NCI-H748 (cell line): ENCODE results near the gene AOC2.
"Not testable (repeated sequence)": the region's sequence is repeated elsewhere in the genome, so short reads cannot be mapped to it uniquely, and the experiment has no call there.

Source experiments
- DNase-seq: peaks from one replicate; lab custom pipeline; 2025; ENCODE audit not compliant: unreplicated experiment; lab: John Stamatoyannopoulos, UW

The AOC2 gene

GRCh38 chr17:42832213-42832933 is 12.0 kb upstream of the AOC2 start:
- peak; percentile 57 for DNase-seq

GRCh38 chr17:42832934-42833766 is 11.2 kb upstream of the AOC2 start, which contains the start of gene PSME3:
PSME3 (plus strand) TSS chr17:42833397; CDS start chr17:42833632, 235 bp downstream.
- DNase-seq: peak; percentile 91

- no peak for DNase-seq
Observed at GRCh38 chr17:42833767-42834422, 10.5 kb upstream of the AOC2 start.

- no peak for DNase-seq
Observed at GRCh38 chr17:42835732-42836131, 8.6 kb upstream of the AOC2 start.

- no peak for DNase-seq
Observed at GRCh38 chr17:42841975-42842685, 2.2 kb upstream of the AOC2 start.

DNA sequence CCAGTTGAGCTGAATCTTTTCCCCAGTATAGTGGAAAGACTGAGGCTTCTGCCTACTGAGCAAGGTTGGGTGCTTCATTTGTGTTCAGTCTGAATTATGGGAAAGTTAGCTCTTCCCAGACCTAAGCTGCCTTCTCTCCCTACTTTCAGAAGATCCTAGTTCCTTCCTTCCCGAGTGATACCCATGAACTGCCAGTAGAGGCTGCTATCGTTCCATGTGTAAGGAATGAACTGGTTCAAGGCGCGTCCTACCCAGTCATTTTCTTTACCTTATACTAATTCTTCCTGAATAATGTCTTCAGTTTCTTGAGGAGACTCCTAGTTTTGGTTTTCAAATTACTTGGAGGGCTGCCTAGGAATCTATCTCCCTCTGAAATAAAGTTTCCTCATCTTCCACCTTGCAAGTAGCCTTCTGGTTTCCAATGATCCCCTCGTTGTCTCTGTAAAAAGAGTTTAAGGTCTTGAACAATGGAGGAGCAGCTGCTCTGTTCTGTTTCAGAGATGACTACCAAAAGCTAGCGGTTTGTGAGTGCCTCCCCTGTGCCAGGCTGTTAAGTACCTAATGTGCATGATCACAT is 934 bp upstream of the AOC2 start:
- DNase-seq: peak; percentile 63

- DNase-seq: no peak
Observed at GRCh38 chr17:42844761-42845555, 578 bp downstream of the AOC2 start.

DNA sequence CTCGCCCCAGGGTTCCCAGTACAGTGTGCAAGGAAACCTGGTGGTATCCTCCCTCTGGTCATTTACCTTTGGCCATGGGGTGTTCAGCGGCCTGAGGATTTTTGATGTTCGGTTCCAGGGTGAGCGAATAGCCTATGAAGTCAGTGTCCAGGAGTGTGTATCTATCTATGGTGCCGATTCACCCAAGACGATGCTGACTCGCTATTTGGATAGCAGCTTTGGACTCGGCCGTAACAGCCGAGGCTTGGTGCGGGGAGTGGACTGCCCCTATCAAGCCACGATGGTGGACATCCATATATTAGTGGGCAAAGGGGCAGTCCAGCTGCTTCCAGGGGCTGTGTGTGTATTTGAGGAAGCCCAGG is 1.2 kb downstream of the AOC2 start:
- no peak for DNase-seq

- no peak for DNase-seq
Observed at GRCh38 chr17:42845918-42846593, 1.7 kb downstream of the AOC2 start.

GRCh38 chr17:42846594-42847280 is 2.4 kb downstream of the AOC2 start:
- DNase-seq: no peak

DNA sequence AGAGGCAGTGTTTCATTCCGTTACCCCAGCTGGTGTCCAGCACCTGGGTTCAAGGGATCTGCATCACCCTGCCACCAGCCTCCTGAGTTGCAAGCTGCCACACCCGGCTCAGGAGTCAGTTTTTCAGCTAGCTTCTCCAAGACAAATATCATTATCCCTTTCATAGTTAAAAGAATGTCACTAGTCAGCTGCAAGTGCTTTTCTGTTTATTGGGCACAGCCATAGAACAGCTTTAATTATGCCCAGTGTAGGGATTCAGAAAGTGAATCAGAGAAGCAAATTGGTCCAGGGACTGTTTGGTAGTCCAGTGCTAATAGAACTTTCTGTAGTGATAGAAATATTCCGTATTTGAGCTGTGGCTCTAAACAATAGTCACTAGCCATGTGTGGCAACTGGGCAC is 3.7 kb downstream of the AOC2 start:
- DNase-seq: peak; percentile 37

DNA sequence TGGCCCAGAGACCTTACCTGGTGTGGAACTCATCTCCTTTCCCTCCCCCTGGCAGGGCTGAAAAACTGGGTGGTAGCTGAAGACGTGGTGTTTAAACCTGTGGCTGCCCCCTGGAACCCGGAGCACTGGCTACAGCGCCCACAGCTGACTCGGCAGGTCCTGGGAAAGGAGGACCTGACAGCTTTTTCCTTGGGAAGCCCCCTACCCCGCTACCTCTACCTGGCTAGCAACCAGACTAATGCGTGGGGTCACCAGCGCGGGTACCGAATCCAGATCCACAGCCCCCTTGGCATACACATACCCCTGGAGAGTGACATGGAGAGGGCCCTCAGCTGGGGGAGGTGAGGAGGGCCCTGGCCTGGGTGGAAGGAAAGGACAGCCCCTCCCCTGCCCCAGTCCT is 4.7 kb downstream of the AOC2 start:
- no peak for DNase-seq

- no peak for DNase-seq
Observed at GRCh38 chr17:42849451-42850181, 5.2 kb downstream of the AOC2 start.

- no peak for DNase-seq
Observed at GRCh38 chr17:42850954-42851353, 6.6 kb downstream of the AOC2 start, which contains the start of gene AOC3. AOC3 (plus strand) TSS chr17:42851199; CDS start chr17:42851344, 145 bp downstream.

- DNase-seq: not testable (repeated sequence)
Observed at GRCh38 chr17:42851371-42852240, 7.2 kb downstream of the AOC2 start.

GRCh38 chr17:42852351-42852750 is 8.0 kb downstream of the AOC2 start:
- no peak for DNase-seq

DNA sequence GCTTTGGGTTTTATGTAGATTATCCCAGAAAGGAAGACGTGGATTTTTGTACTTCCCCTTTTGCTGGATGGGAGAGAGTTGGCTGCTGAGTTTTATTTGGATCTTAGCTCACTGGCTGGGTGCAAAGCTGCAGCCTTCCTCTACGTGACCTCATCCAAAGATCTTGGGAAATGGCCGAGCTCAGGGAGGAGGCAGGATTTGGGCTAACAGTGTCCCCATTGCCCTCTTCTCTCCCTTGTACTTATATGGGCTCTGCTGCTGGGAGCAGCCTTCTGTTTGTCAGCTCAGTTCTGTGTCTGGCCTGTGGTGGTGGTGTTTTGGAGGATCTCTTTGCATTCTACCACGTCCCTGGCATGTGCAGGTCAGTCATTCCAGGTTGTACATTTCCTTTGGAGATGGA is 8.6 kb downstream of the AOC2 start:
- DNase-seq: no peak
